Skin of body (tissue), 2 donors: ENCODE results near the gene FYTTD1. TPM values are rescaled to one million over a fixed set of nuclear protein-coding genes. Genes with fewer than 3 reads are reported as not detected.

Source experiments
- DNase-seq: peaks from one replicate; lab custom pipeline; 2025; lab: John Stamatoyannopoulos, UW
- total RNA-seq: library from RNA; depleted of rRNA; stranded (reverse); fragments of >200 nt; gene quantifications from one replicate; pipeline ENCODE4 v1.2.3, GENCODE V29; 2014

Gene FYTTD1
- total RNA-seq, 1 donor from 2014 or later = 38.1 TPM

DNA sequence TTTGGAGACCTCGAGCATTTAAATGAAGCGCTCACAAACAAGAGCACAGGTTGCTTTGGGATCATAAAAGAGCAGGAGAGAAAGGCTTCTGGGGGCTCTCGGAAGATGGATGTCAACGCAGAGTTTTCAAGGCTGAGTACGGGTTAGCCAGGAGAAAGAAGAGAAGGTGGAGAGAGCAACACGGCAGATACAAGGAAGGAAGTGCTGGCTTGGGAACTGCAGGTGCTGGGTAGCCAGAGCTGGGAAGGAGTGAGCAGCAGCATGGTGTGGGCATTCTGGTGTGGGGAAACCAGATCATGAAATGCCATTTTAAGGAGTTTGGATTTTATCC lies 12.4 kb upstream of the FYTTD1 start:
- no peak for DNase-seq

DNA sequence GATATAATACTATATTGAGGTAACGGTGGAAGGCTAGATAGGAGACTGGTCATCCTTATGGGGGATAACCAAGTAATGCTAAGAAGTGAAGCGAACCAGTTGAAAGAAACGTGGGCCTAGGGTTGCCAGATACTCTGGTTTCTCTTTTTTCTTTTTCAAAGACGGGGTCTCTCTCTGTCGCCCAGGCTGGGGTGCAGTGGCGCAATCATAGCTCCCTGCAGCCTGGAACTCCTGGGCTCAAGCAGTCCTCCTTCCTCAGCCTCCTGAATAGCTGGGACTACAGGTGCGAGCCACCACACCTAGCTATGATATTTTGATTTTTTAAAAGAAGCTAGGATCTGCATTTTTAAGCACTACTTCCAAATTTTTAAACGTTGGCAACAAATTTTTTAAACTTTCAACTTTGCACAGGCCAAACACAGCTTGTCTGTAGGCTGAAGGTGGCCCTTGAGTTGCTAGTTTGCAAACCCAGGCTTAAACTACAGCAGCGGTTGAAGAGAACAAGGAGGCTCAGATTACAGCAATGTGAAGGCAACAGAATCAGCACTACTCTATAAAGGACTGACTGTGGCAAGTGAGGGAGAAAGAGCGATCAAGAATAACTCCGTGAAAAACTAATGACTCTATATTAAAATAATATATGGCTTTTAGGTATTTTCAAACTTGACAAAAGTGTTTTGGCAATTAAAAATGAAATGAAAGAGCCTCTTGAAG lies 11.8 kb upstream of the FYTTD1 start:
- no peak for DNase-seq

DNA sequence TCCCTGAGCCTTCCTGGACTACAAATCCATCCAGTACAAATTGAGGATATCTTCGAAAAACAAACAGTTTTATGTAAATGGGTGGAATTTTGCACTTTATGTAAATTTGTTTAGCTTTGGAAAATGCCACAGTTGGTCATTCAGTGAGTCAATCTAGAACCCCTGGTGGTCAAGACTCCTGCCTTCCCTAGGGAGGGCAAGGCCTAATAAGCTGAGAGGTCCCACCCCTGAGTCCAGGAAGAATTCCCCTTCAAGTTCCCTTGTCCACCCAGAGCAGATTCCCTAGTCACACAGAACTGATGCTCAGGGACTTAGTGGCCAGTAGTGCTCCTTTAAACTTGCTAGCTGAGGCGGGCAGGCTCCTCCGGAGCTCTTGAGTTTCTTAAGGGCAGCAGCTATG lies 6.9 kb upstream of the FYTTD1 start:
- no peak for DNase-seq

DNA sequence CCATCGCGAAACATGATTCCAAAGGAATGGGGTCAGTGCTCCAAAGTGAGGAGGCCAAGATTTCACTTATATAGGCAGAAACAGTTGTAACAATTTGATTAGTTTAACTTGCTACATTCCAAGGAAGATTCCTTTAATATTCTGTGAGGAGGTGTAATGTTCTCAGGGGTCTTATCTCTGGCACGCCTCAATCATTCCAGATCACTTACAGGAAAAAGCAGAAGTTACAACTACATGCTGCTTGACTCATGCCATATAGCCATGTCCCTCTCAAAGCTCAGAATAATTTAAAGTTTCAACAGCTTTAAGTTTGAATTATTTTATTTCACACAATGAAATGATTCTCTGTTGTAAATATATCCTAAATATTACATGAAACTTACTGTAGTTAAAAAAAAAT lies 3.5 kb upstream of the FYTTD1 start:
- DNase-seq = no peak

DNA sequence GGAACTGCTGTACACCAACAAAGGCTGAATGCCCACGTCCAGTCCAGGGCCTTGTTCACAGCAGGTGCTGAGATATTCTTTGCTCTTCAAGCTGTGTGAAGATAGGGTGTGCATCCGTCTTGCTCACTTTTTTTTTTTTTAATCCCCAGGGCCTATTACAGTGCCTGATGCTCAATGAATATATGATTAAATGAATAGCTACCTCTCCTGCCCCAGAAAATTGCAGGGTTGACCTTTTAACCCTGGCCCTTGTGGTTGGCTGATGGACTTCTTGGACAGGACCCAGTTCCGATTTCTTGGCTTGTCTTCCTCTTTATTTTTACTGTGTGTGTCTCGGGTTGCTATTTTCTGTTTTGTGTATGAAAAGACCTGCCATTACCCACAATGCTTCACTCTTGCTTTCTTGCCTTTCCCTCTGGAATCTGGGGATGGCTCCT lies 2.9 kb upstream of the FYTTD1 start:
- DNase-seq = no peak

DNA sequence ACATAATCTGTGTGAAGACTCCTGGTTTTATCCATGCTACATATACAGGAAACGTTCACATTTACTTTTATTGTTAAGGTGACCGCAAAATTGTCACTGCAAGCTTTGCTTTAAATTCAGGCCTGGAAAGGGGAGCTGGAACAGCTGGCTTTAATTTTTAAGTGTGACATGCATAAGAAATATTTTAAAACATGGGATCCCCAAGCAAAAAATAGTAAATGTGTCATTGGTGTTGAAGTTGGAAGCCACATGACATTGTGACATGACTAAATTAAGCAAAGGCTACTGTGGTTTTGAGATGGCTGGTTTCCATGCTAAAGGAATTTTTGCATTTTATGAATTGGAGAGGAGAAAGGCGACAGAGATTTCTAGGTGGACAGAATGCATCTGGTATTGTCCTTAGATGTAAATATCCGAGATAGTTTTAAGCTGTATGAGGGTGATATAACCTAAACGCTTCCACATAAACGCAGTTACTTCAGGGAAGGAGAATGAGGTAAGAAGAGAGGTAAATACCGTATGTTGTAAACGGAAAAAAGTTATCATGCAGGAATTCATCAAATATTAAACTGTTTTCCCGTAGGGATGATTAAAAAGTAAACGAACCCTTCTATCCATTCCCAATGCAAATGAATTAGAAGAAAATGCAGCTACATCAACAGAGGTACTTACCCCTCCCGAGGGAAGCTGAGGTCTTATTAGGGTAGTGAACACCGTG lies 927 bp upstream of the FYTTD1 start:
- DNase-seq = peak; percentile 30

- peak; percentile 76 for DNase-seq
These were observed 425 bp upstream of the FYTTD1 start for GRCh38 chr3:197749315-197749600.

GRCh38 chr3:197750396-197750831 lies 731 bp downstream of the FYTTD1 start:
- peak; percentile 37 for DNase-seq

DNA sequence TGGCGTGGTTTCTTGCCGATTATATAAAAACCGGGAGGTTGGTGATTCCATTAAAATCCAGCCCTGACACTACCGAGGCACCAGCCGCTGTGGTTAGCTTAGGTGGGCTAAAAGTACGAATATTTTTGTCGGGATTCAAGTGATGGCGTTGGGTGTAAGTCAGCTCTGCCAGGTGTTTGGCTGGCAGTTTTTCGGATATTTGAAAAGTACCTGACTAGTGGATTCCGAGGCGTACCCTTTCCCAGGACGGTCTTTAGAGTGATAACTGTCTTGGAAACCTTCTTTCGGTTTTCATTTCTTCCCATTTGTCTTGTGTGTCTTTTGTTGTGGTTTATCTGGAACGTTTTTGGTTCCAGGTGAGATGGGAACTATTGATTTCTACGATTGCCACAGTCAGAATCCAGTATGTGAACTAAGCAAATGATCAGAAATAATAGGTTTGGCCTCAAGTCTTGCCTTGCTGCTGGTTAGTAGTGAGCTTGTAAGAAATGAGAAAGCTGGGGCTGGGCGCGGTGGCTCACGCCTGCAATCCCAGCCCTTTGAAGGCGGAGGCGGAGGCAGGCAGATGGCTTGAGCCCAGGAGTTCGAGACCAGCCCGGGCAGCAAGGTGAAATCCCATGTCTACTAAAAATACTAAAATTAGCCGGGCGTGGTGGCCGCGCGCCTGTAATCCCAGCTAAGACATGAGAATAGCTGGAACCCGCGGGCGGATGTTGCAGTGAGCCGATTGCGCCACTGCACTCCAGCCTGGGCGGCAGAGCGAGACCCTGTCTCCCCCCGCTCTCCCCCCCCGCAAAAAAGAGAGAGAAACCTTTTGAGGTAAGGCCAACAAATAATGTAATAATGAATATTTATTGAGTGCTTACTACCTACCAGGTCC lies 1.4 kb downstream of the FYTTD1 start:
- DNase-seq = no peak

DNA sequence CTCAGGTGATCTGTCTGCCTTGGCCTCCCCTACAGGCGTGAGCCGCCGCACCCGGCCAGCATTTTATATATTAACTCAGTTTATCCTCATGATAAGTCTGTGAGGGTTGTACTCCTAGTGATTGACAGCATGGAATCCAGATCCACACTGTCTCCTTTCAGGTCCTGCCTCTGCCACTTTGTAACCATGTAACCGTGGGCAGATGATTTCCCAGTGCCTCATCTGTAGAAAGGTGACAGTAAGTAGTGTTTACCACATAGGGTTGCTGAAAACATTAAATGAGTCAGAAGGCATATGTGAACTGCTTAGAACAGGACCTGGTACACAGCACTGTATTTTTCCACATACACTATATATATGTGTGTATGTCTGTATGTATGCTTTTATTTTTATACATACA lies 2.4 kb downstream of the FYTTD1 start:
- no peak for DNase-seq

GRCh38 chr3:197753263-197753662 lies 3.6 kb downstream of the FYTTD1 start:
- DNase-seq = no peak

- DNase-seq = no peak
These were observed 7.0 kb downstream of the FYTTD1 start for GRCh38 chr3:197756704-197757103.

GRCh38 chr3:197758512-197758911 lies 8.8 kb downstream of the FYTTD1 start:
- no peak for DNase-seq

DNA sequence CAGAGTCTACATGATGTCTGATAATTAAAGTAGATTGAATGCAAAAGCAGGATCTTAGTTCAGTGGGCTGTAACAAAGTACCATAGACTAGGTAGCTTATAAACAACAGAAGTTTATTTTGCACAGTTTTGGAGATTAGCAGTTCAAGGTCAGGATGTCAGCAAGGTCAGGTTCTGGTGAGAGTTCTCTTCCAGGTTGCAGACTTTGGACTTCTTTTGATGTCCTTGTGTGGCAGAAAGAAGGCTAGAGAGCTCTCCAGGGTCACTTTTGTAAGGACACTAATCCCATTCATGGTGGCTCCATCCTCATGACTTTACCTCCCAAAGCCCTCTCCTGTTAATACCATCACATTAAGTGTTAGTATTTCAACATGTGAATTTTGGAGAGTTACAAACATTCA lies 12.1 kb downstream of the FYTTD1 start:
- DNase-seq = no peak

DNA sequence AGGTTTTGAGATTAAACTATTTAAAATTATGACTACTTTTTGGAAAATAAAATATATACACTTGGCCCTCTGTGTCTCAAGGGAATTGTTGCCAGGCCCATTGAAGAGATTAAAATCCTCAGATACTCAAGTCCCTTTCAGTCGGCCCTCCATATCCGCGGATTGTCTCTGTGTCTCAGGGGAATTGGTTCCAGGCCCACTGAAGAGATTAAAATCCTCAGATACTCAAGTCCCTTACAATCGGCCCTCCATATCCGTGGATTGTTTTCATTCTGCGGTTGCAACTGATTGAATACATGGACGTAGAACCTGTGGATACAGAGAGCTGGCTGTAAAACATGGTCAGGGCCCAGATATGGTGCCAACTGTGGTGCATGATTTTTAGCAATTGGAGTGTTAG lies 25.6 kb downstream of the FYTTD1 start:
- no peak for DNase-seq

DNA sequence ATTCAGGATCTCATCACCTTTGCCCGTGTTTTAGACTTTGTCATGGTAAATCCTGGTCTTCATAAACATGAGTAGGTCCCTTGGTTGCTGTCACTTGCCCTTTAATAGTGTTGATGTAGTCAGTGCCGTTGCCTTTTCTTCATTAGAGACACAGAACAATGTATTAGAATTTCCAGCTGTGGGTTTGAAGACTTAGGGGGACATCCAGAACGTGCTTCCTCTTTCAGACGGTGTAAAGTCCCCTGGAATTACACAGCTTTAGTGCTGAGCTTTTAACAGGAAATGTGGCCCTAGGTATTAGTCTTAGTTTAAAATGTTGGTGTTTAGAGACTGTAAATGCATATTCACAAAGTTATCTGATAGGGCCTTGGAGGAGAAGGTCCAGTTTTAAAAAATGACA lies 32.5 kb downstream of the FYTTD1 start:
- no peak for DNase-seq

GRCh38 chr3:197784019-197784585 lies 34.4 kb downstream of the FYTTD1 start:
- DNase-seq = no peak

- DNase-seq = no peak
These were observed 37.7 kb downstream of the FYTTD1 start for GRCh38 chr3:197787412-197787811.

DNA sequence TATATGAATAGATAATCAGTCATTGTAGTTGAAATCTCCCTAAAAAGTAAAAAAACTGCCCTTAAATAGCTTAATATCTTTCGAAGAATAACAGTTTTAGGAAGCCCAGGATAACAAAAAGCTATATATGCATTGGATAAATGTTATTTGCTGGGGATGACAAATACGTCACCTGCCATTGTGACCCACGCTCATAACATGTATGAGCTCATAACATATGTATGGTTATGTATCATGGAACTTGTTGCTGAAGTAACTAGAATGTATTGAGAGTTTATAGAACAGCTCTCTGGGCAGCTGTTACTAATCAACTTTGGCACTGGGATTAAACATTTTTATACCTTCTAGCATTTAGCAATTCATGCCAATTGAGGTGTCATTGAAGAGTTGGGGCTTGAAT lies 39.6 kb downstream of the FYTTD1 start:
- DNase-seq = no peak

- no peak for DNase-seq
These were observed 40.4 kb downstream of the FYTTD1 start for GRCh38 chr3:197790033-197790432.

DNA sequence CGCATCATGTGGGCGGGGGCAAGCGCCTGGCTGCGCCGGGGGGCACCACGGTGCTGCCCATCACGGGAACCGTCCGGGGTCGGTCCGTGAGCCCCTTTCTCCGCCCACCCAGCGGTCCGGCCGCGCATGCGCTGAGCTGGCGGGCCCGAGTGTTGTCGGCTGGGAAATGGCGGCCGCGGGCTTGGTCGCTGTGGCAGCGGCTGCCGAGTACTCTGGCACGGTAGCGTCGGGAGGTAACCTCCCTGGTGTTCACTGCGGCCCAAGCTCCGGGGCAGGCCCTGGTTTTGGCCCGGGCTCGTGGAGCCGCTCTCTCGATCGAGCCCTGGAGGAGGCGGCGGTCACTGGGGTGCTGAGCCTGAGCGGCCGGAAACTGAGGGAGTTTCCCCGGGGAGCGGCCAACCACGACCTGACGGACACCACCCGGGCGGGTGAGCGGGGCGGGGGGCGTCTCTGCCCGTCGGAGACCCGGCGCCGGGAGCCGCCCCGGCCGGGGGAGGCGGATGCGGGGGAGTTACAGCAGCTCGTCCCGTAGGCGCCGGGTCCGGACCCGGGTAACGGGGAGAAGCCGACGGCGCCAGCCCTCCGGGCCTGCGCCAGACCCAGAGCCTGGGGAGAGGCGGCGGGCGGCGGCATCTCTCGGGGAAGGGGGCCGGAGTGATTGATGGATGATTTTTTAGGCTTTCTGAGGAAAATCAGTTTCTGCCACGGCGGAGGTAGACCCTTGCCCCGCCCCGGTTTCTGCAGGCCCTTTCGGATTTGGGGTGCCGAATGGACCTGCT lies 41.6 kb downstream of the FYTTD1 start, which contains the start of gene LRCH3:
LRCH3 (plus strand) TSS at position 142 of the 779 bp plus-strand sequence; CDS start at position 167, 25 bp downstream.
- peak; percentile 51 for DNase-seq
